Astrocyte (in vitro differentiated cells and primary cell): ENCODE data around the gene WWC2. TPM values are rescaled to one million over a fixed set of nuclear protein-coding genes. Genes with fewer than 3 reads are reported as not detected.

Experiments
- DNase-seq: peaks from one replicate; pipeline ENCODE4 v3.0.0-alpha.2; 2010; ENCODE audit warnings: low read depth
- FAIRE-seq: peaks from 2 replicates; lab custom pipeline; 2011; peaks lifted over from hg19 to GRCh38; lab: Jason Lieb, UNC
- H2AFZ ChIP-seq: 2 replicates; pipeline ENCODE4 v1.6.0; 2012; ENCODE audit warnings: low read depth, low read length, inconsistent platforms
- H3K27ac ChIP-seq: 2 replicates; pipeline ENCODE4 v1.5.1; 2011; ENCODE audit warnings: low read depth, low read length, inconsistent platforms
- H3K27me3 ChIP-seq: 2 replicates; pipeline ENCODE4 v1.6.0; 2011; ENCODE audit warnings: low read length, inconsistent platforms; ENCODE audit not compliant: insufficient read depth
- H3K36me3 ChIP-seq: 2 replicates; pipeline ENCODE4 v1.5.1; 2011; ENCODE audit warnings: low read length, inconsistent platforms; ENCODE audit not compliant: insufficient read depth
- H3K4me1 ChIP-seq: 2 replicates; pipeline ENCODE4 v1.5.1; 2011; ENCODE audit warnings: low read length, inconsistent platforms; ENCODE audit not compliant: insufficient read depth
- H3K4me2 ChIP-seq: 2 replicates; pipeline ENCODE4 v1.6.0; 2012; ENCODE audit warnings: low read length, inconsistent platforms
- H3K4me3 ChIP-seq: 2 replicates; pipeline ENCODE4 v1.5.1; 2011; ENCODE audit warnings: low read depth, mild to moderate bottlenecking, low read length, inconsistent platforms; ENCODE audit not compliant: insufficient read depth
- H3K79me2 ChIP-seq: 2 replicates; pipeline ENCODE4 v1.6.0; 2012; ENCODE audit warnings: mild to moderate bottlenecking, low read length, inconsistent platforms; ENCODE audit not compliant: insufficient read depth
- H3K9ac ChIP-seq: 2 replicates; pipeline ENCODE4 v1.6.0; 2012; ENCODE audit warnings: mild to moderate bottlenecking, low read length, inconsistent platforms
- H3K9me3 ChIP-seq: 2 replicates; pipeline ENCODE4 v1.5.1; 2012; ENCODE audit warnings: low read depth, mild to moderate bottlenecking, low read length, inconsistent platforms; ENCODE audit not compliant: insufficient read depth
- H4K20me1 ChIP-seq: 2 replicates; pipeline ENCODE4 v1.6.0; 2012; ENCODE audit warnings: low read length, inconsistent platforms; ENCODE audit not compliant: insufficient read depth
- H3K27ac Mint-ChIP-seq: one replicate; pipeline ENCODE4 v1.8.0; 2021; ENCODE audit warnings: mild to moderate bottlenecking, mixed read lengths; ENCODE audit not compliant: unreplicated experiment
- H3K27me3 Mint-ChIP-seq: one replicate; pipeline ENCODE4 v1.8.0; 2021; ENCODE audit warnings: low read depth, mixed read lengths; ENCODE audit not compliant: unreplicated experiment
- H3K36me3 Mint-ChIP-seq: one replicate; pipeline ENCODE4 v1.8.0; 2021; ENCODE audit warnings: low read depth, mixed read lengths; ENCODE audit not compliant: unreplicated experiment
- H3K4me1 Mint-ChIP-seq: one replicate; pipeline ENCODE4 v1.8.0; 2021; ENCODE audit warnings: low read depth, mixed read lengths; ENCODE audit not compliant: unreplicated experiment
- H3K4me3 Mint-ChIP-seq: one replicate; pipeline ENCODE4 v1.8.0; 2021; ENCODE audit warnings: mild to moderate bottlenecking, moderate library complexity, mixed read lengths; ENCODE audit not compliant: unreplicated experiment
- H3K9me3 Mint-ChIP-seq: one replicate; pipeline ENCODE4 v1.8.0; 2021; ENCODE audit warnings: mild to moderate bottlenecking, mixed read lengths; ENCODE audit not compliant: unreplicated experiment
- EZH2 ChIP-seq: IDR thresholded peaks from 2 replicates; pipeline ENCODE4 v1.6.1; 2012; ENCODE audit warnings: mild to moderate bottlenecking, low read length, inconsistent platforms; ENCODE audit not compliant: insufficient read depth
- total RNA-seq: library from RNA; stranded (reverse); gene quantifications from 2 replicates; pipeline ENCODE4 v1.2.1, GENCODE V29; 2021
- TF ChIP-seq, protein P1 (sequence below): IDR thresholded peaks from 2 replicates; pipeline ENCODE4 v1.5.1; 2011; ENCODE audit warnings: low read depth, mild to moderate bottlenecking, inconsistent platforms, low read length, moderate library complexity; ENCODE audit not compliant: insufficient read depth

Gene WWC2
- total RNA-seq, 1 donor from 2014 or later: 62.6 TPM

DNA sequence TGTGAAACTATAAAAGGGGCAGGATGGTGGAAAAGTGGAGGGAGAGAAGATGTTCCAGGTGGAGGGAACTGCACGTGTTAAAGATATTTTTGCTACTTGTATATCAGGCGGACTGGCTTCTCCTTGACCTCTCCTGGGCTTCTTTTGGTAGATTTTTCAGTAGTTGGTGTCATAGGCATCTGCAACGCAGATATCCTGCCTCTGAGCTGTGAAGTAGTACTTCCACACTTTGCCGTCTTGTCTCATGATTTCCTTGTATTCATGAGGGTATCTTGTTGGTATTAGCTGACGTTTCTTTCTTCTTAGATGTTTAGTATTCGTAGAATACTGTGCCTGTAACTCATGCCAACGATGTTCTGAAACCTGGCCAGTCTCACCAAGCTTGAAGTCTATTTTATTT is 81.0 kb downstream of the WWC2 start:
- H3K27me3 Mint-ChIP-seq: no peaks in the 10 kb centered on the region
- H4K20me1 ChIP-seq: peaks cover 23% of the 10 kb centered on the region

DNA sequence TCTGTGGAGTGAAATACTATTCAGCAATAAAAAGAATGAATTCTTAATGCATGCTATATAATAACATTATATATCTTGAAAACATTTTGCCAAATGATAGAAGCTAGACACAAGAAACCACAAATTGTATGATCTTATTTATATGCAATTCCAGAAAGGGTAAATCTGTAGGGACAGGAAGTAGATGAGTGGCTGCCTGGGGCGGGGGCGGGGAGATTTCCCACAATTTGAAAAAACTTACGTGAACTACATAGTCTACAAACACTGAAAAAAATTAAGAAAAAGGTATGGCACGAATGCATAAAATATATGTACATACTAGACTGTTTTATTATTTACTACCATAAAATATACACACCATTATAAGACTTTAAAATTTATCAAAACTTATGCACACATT is 81.6 kb downstream of the WWC2 start:
- Mint-ChIP-seq H3K36me3 (peaks cover 2% of the 10 kb centered on the region), H3K4me3 (no peak overlapping the region), H3K4me1 (peaks cover 37% of the 10 kb centered on the region), H3K9me3 (no peaks in the 10 kb centered on the region), H3K27ac (no peak overlapping the region), H3K27me3 (no peaks in the 10 kb centered on the region)
- Histone ChIP-seq H3K27me3 (no peaks in the 10 kb centered on the region), H2AFZ (no peak overlapping the region), H3K9ac (no peak overlapping the region), H4K20me1 (peaks cover 23% of the 10 kb centered on the region), H3K27ac (no peak overlapping the region), H3K36me3 (no peaks in the 10 kb centered on the region), H3K79me2 (peaks cover 70% of the 10 kb centered on the region), H3K4me2 (no peak overlapping the region), H3K9me3 (no peaks in the 10 kb centered on the region), H3K4me1 (peaks cover 22% of the 10 kb centered on the region), H3K4me3 (no peak overlapping the region)
- DNase-seq (no peak), FAIRE-seq (no peak)
- no peak for TF ChIP-seq EZH2

More for the DNA sequence above, 81.0 kb downstream of the WWC2 start:
- Mint-ChIP-seq H3K4me3 (no peak overlapping the region), H3K36me3 (peaks cover 2% of the 10 kb centered on the region), H3K4me1 (peaks cover 35% of the 10 kb centered on the region), H3K9me3 (no peaks in the 10 kb centered on the region), H3K27ac (no peak overlapping the region)
- H3K4me1 ChIP-seq: peaks cover 23% of the 10 kb centered on the region
- peaks cover 70% of the 10 kb centered on the region for H3K79me2 ChIP-seq
- no peaks in the 10 kb centered on the region for H3K36me3 ChIP-seq
- no peak overlapping the region for H3K9ac ChIP-seq
- H3K4me3 ChIP-seq: no peak overlapping the region
- no peak for DNase-seq
- TF ChIP-seq, protein P1, sequence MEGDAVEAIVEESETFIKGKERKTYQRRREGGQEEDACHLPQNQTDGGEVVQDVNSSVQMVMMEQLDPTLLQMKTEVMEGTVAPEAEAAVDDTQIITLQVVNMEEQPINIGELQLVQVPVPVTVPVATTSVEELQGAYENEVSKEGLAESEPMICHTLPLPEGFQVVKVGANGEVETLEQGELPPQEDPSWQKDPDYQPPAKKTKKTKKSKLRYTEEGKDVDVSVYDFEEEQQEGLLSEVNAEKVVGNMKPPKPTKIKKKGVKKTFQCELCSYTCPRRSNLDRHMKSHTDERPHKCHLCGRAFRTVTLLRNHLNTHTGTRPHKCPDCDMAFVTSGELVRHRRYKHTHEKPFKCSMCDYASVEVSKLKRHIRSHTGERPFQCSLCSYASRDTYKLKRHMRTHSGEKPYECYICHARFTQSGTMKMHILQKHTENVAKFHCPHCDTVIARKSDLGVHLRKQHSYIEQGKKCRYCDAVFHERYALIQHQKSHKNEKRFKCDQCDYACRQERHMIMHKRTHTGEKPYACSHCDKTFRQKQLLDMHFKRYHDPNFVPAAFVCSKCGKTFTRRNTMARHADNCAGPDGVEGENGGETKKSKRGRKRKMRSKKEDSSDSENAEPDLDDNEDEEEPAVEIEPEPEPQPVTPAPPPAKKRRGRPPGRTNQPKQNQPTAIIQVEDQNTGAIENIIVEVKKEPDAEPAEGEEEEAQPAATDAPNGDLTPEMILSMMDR: no peak
- FAIRE-seq: no peak
- H3K9me3 ChIP-seq: no peaks in the 10 kb centered on the region
- no peak overlapping the region for H3K4me2 ChIP-seq
- no peak overlapping the region for H3K27ac ChIP-seq
- no peaks in the 10 kb centered on the region for H3K27me3 ChIP-seq
- no peak overlapping the region for H2AFZ ChIP-seq

DNA sequence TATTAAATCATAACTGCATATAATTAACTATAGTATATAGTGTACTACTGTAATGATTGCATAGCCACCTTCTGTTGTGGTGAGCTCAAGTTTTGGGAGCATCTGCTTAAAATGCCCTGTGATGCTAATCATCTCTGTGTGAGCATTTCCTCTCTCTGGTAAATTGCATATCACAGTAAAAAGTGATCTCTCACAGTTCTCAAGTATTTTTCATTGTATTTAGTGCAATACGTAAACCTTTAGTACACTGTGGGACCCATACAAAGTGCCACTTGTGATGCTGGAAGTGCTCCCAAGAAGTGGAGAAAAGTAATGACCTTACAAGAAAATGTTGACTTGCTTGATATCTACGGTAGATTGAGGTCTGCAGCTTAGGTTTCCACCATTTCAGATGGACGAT is 82.0 kb downstream of the WWC2 start:
- Mint-ChIP-seq H3K4me3 (no peak overlapping the region), H3K27ac (no peak overlapping the region), H3K4me1 (peaks cover 33% of the 10 kb centered on the region), H3K27me3 (no peaks in the 10 kb centered on the region), H3K36me3 (peaks cover 2% of the 10 kb centered on the region), H3K9me3 (no peaks in the 10 kb centered on the region)
- Histone ChIP-seq H3K27me3 (no peaks in the 10 kb centered on the region), H3K4me3 (no peak overlapping the region), H4K20me1 (peaks cover 18% of the 10 kb centered on the region), H3K79me2 (peaks cover 66% of the 10 kb centered on the region), H3K4me2 (no peak overlapping the region), H3K27ac (no peak overlapping the region), H3K4me1 (peaks cover 17% of the 10 kb centered on the region), H3K36me3 (no peaks in the 10 kb centered on the region), H3K9me3 (no peaks in the 10 kb centered on the region), H3K9ac (no peak overlapping the region), H2AFZ (no peak overlapping the region)
- no peak for TF ChIP-seq EZH2
- TF ChIP-seq, protein P1: no peak
- DNase-seq (no peak), FAIRE-seq (peak; percentile 9)
